NCI-H524 treated with DMSO at 0.1 percent for 48 hours (cell line): Measurements from ENCODE around the gene FYN.

Experiments used
- DNase-seq: peaks from one replicate; lab custom pipeline; 2025; lab: John Stamatoyannopoulos, UW

FYN gene

GRCh38 chr6:111831408-111831807 lies 41.8 kb downstream of the FYN start:
- DNase-seq: no peak

GRCh38 chr6:111829998-111830397 lies 43.3 kb downstream of the FYN start:
- no peak for DNase-seq

GRCh38 chr6:111829581-111829980 lies 43.7 kb downstream of the FYN start:
- no peak for DNase-seq

- DNase-seq: no peak
These were observed 44.4 kb downstream of the FYN start for GRCh38 chr6:111828809-111829208.

- DNase-seq: no peak
These were observed 47.7 kb downstream of the FYN start for GRCh38 chr6:111825439-111826086.

- no peak for DNase-seq
These were observed 48.5 kb downstream of the FYN start for GRCh38 chr6:111824608-111825337.

- no peak for DNase-seq
These were observed 49.2 kb downstream of the FYN start for GRCh38 chr6:111823831-111824607.

- DNase-seq: no peak
These were observed 50.2 kb downstream of the FYN start for GRCh38 chr6:111823012-111823411.

- no peak for DNase-seq
These were observed 53.8 kb downstream of the FYN start for GRCh38 chr6:111819458-111819857.

GRCh38 chr6:111818539-111819226 lies 54.6 kb downstream of the FYN start:
- DNase-seq: no peak

- DNase-seq: no peak
These were observed 55.7 kb downstream of the FYN start for GRCh38 chr6:111817451-111818120.

- DNase-seq: no peak
These were observed 59.5 kb downstream of the FYN start for GRCh38 chr6:111813677-111814310.

- DNase-seq: no peak
These were observed 60.0 kb downstream of the FYN start for GRCh38 chr6:111813237-111813636.

- DNase-seq: peak; percentile 96
These were observed 60.9 kb downstream of the FYN start for GRCh38 chr6:111812060-111813038.

GRCh38 chr6:111810294-111811131 lies 62.7 kb downstream of the FYN start:
- DNase-seq: no peak

GRCh38 chr6:111809766-111810165 lies 63.5 kb downstream of the FYN start:
- DNase-seq: no peak

GRCh38 chr6:111809264-111809663 lies 64.0 kb downstream of the FYN start:
- DNase-seq: peak; percentile 77

GRCh38 chr6:111808493-111808892 lies 64.8 kb downstream of the FYN start:
- DNase-seq: no peak
